IPS-15b (cell line): Measurements from ENCODE around the gene SMCO1.

Experiments used
- H3K27me3 ChIP-seq: one replicate; pipeline ENCODE4 v1.6.1; 2013; ENCODE audit warnings: low read length; ENCODE audit not compliant: control insufficient read depth, insufficient read depth
- H3K36me3 ChIP-seq: one replicate; pipeline ENCODE4 v1.6.1; 2013; ENCODE audit warnings: low read length; ENCODE audit not compliant: control insufficient read depth, insufficient read depth
- H3K4me1 ChIP-seq: one replicate; pipeline ENCODE4 v1.6.1; 2013; ENCODE audit warnings: mild to moderate bottlenecking, low read length; ENCODE audit not compliant: control insufficient read depth, insufficient read depth
- H3K4me3 ChIP-seq: one replicate; pipeline ENCODE4 v1.5.1; 2013; ENCODE audit warnings: low read depth, low read length
- H3K9ac ChIP-seq: one replicate; pipeline ENCODE4 v1.6.1; 2013; ENCODE audit warnings: low read depth, mild to moderate bottlenecking, low read length
- H3K9me3 ChIP-seq: one replicate; pipeline ENCODE4 v1.6.1; 2013; ENCODE audit warnings: mild to moderate bottlenecking, low read length; ENCODE audit not compliant: control insufficient read depth, insufficient read depth

Gene SMCO1

GRCh38 chr3:196502775-196503195 is 12.4 kb downstream of the SMCO1 start:
- Histone ChIP-seq H3K36me3 (no peaks in the 10 kb centered on the region), H3K9me3 (peaks cover 5% of the 10 kb centered on the region), H3K27me3 (no peaks in the 10 kb centered on the region), H3K4me1 (peaks cover 8% of the 10 kb centered on the region), H3K9ac (peak overlapping the region; percentile 92), H3K4me3 (peak overlapping the region; percentile 86)

- no peaks in the 10 kb centered on the region for H3K36me3 ChIP-seq
- H3K4me1 ChIP-seq = peaks cover 8% of the 10 kb centered on the region
- H3K9me3 ChIP-seq = no peaks in the 10 kb centered on the region
- H3K4me3 ChIP-seq = peak overlapping the region; percentile 86
- H3K9ac ChIP-seq = no peak overlapping the region
- no peaks in the 10 kb centered on the region for H3K27me3 ChIP-seq
These were observed 13.7 kb downstream of the SMCO1 start for GRCh38 chr3:196501316-196502044.

GRCh38 chr3:196499807-196500524 is 15.2 kb downstream of the SMCO1 start:
- H3K4me1 ChIP-seq = peaks cover 8% of the 10 kb centered on the region
- no peaks in the 10 kb centered on the region for H3K36me3 ChIP-seq
- peak overlapping the region; percentile 77 for H3K9ac ChIP-seq
- peak overlapping the region; percentile 75 for H3K4me3 ChIP-seq
- no peaks in the 10 kb centered on the region for H3K27me3 ChIP-seq
- no peaks in the 10 kb centered on the region for H3K9me3 ChIP-seq

- Histone ChIP-seq H3K36me3 (no peaks in the 10 kb centered on the region), H3K9me3 (no peaks in the 10 kb centered on the region), H3K9ac (no peak overlapping the region)
These were observed 16.1 kb downstream of the SMCO1 start for GRCh38 chr3:196499061-196499460.

GRCh38 chr3:196498297-196498696 is 16.8 kb downstream of the SMCO1 start:
- H3K4me3 ChIP-seq = no peak overlapping the region
- H3K4me1 ChIP-seq = peaks cover 8% of the 10 kb centered on the region
- no peak overlapping the region for H3K9ac ChIP-seq
- no peaks in the 10 kb centered on the region for H3K9me3 ChIP-seq
- H3K27me3 ChIP-seq = no peaks in the 10 kb centered on the region
- no peaks in the 10 kb centered on the region for H3K36me3 ChIP-seq

More at GRCh38 chr3:196499061-196499460, 16.1 kb downstream of the SMCO1 start:
- no peak overlapping the region for H3K4me3 ChIP-seq
- no peaks in the 10 kb centered on the region for H3K27me3 ChIP-seq
- peaks cover 8% of the 10 kb centered on the region for H3K4me1 ChIP-seq

GRCh38 chr3:196496183-196496582 is 19.0 kb downstream of the SMCO1 start:
- Histone ChIP-seq H3K4me3 (no peak overlapping the region), H3K9ac (no peak overlapping the region), H3K27me3 (no peaks in the 10 kb centered on the region), H3K9me3 (no peaks in the 10 kb centered on the region), H3K4me1 (peaks cover 8% of the 10 kb centered on the region), H3K36me3 (no peaks in the 10 kb centered on the region)

- H3K36me3 ChIP-seq = no peaks in the 10 kb centered on the region
- no peaks in the 10 kb centered on the region for H3K27me3 ChIP-seq
- H3K4me1 ChIP-seq = no peaks in the 10 kb centered on the region
- H3K9ac ChIP-seq = no peak overlapping the region
- no peaks in the 10 kb centered on the region for H3K9me3 ChIP-seq
- H3K4me3 ChIP-seq = no peak overlapping the region
These were observed 21.9 kb downstream of the SMCO1 start for GRCh38 chr3:196493292-196493691.

- no peaks in the 10 kb centered on the region for H3K9me3 ChIP-seq
- H3K27me3 ChIP-seq = no peaks in the 10 kb centered on the region
- H3K4me3 ChIP-seq = no peak overlapping the region
- H3K9ac ChIP-seq = no peak overlapping the region
- H3K36me3 ChIP-seq = peaks cover 4% of the 10 kb centered on the region
- no peaks in the 10 kb centered on the region for H3K4me1 ChIP-seq
These were observed 23.1 kb downstream of the SMCO1 start for GRCh38 chr3:196492080-196492479.

- Histone ChIP-seq H3K4me1 (no peaks in the 10 kb centered on the region), H3K4me3 (no peak overlapping the region), H3K27me3 (no peaks in the 10 kb centered on the region), H3K9ac (no peak overlapping the region), H3K36me3 (peaks cover 18% of the 10 kb centered on the region), H3K9me3 (no peaks in the 10 kb centered on the region)
These were observed 25.4 kb downstream of the SMCO1 start for GRCh38 chr3:196489747-196490146.

GRCh38 chr3:196486263-196486662 is 28.9 kb downstream of the SMCO1 start:
- no peak overlapping the region for H3K4me3 ChIP-seq
- no peaks in the 10 kb centered on the region for H3K27me3 ChIP-seq
- no peak overlapping the region for H3K9ac ChIP-seq
- no peaks in the 10 kb centered on the region for H3K9me3 ChIP-seq
- H3K4me1 ChIP-seq = no peaks in the 10 kb centered on the region
- peaks cover 36% of the 10 kb centered on the region for H3K36me3 ChIP-seq

GRCh38 chr3:196477678-196478077 is 37.5 kb downstream of the SMCO1 start:
- H3K4me1 ChIP-seq = no peaks in the 10 kb centered on the region
- peaks cover 14% of the 10 kb centered on the region for H3K36me3 ChIP-seq
- no peak overlapping the region for H3K9ac ChIP-seq
- no peaks in the 10 kb centered on the region for H3K27me3 ChIP-seq
- no peak overlapping the region for H3K4me3 ChIP-seq
- no peaks in the 10 kb centered on the region for H3K9me3 ChIP-seq

GRCh38 chr3:196472286-196472685 is 42.9 kb downstream of the SMCO1 start:
- Histone ChIP-seq H3K9me3 (no peaks in the 10 kb centered on the region), H3K4me1 (no peaks in the 10 kb centered on the region), H3K36me3 (peaks cover 3% of the 10 kb centered on the region), H3K4me3 (no peak overlapping the region), H3K27me3 (no peaks in the 10 kb centered on the region), H3K9ac (no peak overlapping the region)
